Astrocyte (in vitro differentiated cells and primary cell): ENCODE measurements around the gene ABHD16B.

Experiments used
- CTCF ChIP-seq: IDR thresholded peaks from 2 replicates; pipeline ENCODE4 v1.5.1; 2011; ENCODE audit warnings: low read depth, mild to moderate bottlenecking, inconsistent platforms, low read length, moderate library complexity; ENCODE audit not compliant: insufficient read depth
- EZH2 ChIP-seq: IDR thresholded peaks from 2 replicates; pipeline ENCODE4 v1.6.1; 2012; ENCODE audit warnings: mild to moderate bottlenecking, low read length, inconsistent platforms; ENCODE audit not compliant: insufficient read depth

GRCh38 chr20:63859166-63859699 lies 2.1 kb upstream of the ABHD16B start:
- TF ChIP-seq CTCF = no peak
- no peak for TF ChIP-seq EZH2
